Left ventricle myocardium superior (tissue), 1 donor: ENCODE measurements around the gene STARD3. TPM values are rescaled to one million over a fixed set of nuclear protein-coding genes. Genes with fewer than 3 reads are reported as not detected.

ENCODE experiments used
- ATAC-seq: fragments of 200-7000 bp; cut with Tn5 transposase; one replicate; pipeline ENCODE4 v1.9.1; 2020; ENCODE audit warnings: mild to moderate bottlenecking, moderate library complexity
- DNase-seq: peaks from one replicate; pipeline ENCODE4 v3.0.0-alpha.2; 2020
- intact Hi-C: fragments of 100-400 bp; cut with micrococcal nuclease; formaldehyde crosslinking; loops from one replicate; pipeline ENCODE4 v1.11.0; 2022
- total RNA-seq: library from RNA; stranded (reverse); fragmentation: NEBNext Ultra II Directional; extraction: Animal tissue kit (Norgen Biotek cat#: 25700); gene quantifications from one replicate; pipeline ENCODE4 v1.2.1, GENCODE V29; 2021
- donor health status: DM: no; HTN: yes; CAD: no; lungs with severe emphysema.

STARD3 gene
- total RNA-seq, 1 donor from 2014 or later, result 18.7 TPM

DNA sequence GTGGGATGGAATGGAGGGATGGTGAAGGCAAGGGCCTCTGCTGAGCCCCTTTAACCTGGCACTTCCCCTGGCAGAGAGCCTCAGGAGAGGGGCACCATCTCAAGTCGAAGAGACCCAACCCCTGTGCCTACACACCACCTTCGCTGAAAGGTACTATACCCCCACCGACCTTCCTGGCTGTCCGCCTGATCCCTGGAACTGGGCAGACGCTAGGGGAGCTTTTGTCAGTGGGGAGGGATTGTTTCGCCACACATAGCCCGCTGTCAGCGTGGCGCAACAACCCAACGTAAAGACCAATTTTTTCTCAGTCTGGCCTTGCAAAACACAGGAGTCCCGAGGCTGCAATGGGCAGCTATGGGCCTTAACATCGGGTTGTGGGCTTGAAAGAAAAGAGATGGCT lies 7.0 kb upstream of the STARD3 start:
- no peak for DNase-seq
- no peak for ATAC-seq
- intact Hi-C loops, result no loop called here

DNA sequence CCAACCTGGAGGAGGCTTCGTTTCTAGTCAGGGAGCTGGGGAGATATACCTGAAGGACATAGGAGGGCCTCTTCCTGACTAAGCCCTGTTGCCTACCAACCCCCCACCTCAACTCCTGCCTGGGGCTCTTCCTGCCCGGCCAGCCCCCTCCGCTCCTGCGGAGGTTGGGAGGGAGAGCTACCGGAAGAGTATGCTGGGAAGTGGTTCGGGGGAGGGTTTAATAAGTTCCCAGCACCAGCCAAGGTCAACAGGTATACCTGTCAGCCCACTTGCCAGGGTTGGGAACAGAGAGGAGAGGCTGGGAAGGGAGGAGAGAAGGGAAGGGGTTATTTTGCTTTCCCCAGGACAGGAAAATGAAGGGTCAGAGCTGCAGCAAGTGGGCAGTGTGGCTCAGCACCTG lies 5.5 kb upstream of the STARD3 start:
- intact Hi-C loops, result no loop called here

DNA sequence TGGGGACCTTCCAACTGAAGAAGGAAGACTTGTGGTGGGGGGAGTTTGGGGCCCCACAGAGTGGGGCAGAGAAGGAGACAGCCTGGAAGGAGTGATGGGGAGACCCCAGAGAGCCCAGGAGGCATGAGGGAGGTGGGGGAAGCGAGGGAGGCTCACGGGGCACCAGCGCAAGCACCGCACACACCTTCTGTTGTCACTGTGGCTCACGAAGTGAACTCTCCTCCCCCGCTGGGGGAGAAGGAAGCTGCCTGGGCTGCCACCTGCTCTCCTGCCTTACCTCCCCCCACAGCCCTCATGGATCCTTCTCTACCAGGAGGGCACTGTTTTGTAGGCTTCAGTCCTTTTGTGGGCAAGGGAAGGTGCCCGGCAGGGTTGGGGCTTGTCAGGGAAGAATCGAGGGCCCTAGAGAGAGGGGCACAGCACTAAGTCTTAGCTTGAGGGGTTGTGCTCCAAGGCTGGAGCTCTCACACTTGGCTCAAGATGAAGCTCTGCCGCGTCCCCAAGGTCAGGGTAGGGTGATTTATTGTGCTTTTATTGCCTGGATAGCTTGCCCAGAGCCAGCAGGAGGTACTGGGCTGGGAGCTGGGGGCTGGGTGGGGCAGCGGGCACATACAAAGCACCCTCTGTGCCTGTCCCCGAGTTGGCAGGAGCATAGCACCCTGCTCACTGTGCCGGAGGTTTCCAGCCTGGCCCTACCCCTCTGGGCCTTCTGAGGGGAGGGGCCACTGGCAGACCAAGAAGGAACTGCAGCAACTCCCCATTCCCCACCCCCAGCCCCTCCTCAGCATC lies 4.6 kb upstream of the STARD3 start:
- DNase-seq (no peak), ATAC-seq (no peak)
- intact Hi-C loops, result no loop called here

More for the DNA sequence above, 5.5 kb upstream of the STARD3 start:
- DNase-seq, result no peak
- no peak for ATAC-seq

DNA sequence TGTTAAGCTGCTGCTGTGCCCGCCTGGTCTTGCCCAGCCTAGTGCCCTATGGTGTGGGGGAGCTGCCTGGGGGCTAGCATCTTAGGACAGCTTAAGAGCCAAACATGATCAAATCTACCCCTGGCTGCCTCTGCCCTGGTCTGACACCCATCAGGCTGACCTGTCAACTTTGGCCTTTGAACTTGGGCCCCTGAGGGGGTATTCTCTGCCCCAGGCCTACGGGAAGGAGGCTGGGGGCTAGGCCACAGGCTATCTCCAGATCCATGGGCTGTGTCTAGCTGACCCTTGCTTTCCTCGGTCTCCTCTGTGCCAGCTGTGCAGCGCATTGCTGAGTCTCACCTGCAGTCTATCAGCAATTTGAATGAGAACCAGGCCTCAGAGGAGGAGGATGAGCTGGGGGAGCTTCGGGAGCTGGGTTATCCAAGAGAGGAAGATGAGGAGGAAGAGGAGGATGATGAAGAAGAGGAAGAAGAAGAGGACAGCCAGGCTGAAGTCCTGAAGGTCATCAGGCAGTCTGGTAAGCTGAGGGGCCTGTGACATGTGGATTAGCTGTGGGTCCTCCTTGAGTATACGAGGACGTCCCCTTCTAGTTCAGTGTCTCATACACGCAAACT lies 3.3 kb upstream of the STARD3 start:
- ATAC-seq (no peak), DNase-seq (no peak)
- intact Hi-C loops, result no loop called here

DNA sequence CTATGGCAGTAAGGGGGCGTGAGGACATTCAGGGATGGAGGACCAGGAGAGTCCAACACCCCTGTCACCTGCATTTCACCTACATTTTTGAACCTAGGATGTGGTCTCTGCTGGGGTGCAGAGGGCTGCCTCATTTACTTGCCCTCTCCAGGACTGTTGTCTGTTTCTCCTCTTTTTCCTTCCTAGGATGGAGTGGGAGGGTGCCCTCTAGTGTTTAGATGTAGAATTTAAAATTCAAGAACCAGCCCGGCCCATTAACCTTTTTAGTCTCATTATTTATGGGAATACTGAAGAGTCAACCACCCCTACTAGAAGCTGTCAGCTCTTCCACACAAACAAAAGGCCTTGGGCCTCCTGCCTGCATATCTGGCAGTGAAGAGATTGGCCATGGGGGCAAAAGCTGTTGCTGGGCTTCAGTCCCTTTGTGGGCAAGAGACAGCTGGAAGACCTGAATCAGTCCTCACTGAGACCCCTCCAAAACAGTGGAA lies 2.5 kb upstream of the STARD3 start:
- ATAC-seq, result no peak
- intact Hi-C loops, result no loop called here
- no peak for DNase-seq

DNA sequence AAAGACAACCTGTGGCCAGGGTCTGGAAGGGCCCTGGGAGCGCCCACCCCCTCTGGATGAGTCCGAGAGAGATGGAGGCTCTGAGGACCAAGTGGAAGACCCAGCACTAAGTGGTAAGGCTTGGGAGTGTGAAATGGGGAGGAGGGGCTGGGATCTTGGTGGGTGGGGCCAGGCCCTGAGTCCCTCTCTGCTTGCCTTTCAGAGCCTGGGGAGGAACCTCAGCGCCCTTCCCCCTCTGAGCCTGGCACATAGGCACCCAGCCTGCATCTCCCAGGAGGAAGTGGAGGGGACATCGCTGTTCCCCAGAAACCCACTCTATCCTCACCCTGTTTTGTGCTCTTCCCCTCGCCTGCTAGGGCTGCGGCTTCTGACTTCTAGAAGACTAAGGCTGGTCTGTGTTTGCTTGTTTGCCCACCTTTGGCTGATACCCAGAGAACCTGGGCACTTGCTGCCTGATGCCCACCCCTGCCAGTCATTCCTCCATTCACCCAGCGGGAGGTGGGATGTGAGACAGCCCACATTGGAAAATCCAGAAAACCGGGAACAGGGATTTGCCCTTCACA lies 1.2 kb upstream of the STARD3 start:
- intact Hi-C loops, result no loop called here
- ATAC-seq, result no peak

DNA sequence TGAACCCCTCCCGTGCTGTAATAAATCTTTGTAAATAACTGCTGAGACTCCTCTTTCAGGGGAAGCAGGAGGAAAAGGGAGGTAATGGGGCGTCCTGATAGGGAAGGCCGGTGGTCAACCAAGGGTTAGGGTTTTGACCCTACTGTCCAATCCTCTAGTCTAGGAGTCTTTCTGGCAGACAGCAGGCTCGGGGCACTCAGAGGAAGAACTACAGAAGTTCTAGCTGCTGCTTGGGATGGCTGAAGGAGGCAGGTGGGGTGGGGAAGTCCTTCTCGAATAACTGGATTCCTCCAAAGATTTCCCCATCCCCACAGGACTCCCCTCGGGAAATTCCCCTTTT lies 387 bp upstream of the STARD3 start:
- ATAC-seq, result peak; percentile 7
- intact Hi-C loops, result no loop called here
- DNase-seq, result no peak

More for the DNA sequence above, 1.2 kb upstream of the STARD3 start:
- no peak for DNase-seq

DNA sequence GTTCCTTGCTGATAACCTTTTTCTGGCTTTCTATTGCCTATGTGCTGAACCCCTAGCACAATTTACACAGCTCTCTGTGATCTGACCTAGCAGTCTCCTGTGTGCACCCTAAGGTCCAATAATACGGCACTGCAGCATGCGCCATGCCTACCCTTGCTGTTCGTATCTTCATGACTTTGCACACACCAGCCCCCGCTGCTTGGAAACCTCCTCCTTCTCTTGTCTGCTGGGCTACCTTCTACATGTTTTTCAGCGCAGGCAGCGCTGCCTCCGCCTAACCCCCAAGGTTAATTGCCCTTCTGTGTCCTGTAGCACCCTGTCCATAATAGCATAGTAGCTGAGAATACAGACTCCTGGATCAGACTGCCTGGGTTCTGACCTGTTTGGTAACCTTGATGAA lies 1.4 kb downstream of the STARD3 start:
- ATAC-seq (no peak), DNase-seq (no peak)
- intact Hi-C loops, result no loop called here

DNA sequence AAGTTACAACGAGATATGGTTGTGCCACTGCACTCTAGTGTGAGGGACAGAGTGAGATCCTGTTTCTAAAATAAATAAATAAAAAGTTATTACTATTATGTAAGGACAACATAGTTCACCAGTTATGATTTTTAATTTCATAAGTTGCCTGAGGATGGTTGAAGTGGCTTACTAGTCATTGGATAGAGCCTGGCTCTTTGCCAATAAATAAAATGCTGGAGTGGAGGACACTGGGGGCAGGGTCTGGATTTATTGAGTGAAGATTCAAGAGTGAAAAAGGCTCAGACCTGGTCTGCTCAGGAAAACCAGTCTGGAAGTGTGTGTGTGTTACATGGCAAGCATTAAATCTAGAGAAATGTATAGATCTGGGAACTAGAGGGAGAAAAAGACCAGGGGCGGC lies 2.1 kb downstream of the STARD3 start:
- intact Hi-C loops, result no loop called here
- ATAC-seq, result no peak

DNA sequence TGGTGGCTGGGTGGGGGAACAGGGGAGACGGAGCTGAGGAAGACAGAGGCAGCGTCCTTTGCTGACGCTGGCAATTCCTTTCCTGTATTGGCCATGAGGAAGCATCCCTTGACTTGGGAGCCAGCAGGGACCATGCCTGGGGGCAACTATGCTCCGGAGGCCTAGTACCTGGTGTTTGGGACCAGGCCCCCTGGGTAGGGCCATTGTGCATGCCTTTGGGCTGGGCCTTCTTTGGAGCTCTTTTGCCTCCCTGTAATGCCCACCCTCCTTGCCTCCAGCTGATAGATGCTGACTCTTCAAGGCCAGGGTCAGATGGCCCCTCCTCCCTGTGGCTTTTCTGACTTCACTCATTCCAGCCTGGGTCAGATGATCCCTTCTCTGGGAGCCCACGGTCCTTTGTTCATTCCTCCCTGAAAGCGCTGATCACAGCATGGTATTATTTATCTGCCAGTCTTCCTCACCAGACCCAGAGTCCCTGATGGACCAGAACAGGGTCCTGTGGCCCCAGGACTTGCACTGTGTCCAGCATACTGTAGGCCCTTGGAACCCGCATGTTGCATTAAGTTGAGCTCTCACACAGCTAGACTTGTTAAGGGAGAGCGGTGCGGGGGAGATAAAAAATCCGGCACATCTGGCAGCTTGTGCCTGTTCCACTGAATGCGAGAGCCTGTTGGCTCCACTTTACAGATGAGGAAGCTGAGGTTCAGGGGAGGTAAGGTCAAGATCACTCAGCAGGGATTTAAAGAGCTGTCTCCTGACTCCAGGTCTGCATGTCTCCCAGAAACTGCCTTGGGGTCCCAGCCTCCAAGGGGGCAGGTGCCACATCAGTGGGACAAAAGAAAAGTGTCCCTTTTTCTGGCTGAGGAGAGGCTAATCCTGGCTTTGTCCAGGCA lies 2.9 kb downstream of the STARD3 start:
- no peak for ATAC-seq
- DNase-seq, result no peak
- intact Hi-C loops, result no loop called here

More for the DNA sequence above, 2.1 kb downstream of the STARD3 start:
- no peak for DNase-seq

DNA sequence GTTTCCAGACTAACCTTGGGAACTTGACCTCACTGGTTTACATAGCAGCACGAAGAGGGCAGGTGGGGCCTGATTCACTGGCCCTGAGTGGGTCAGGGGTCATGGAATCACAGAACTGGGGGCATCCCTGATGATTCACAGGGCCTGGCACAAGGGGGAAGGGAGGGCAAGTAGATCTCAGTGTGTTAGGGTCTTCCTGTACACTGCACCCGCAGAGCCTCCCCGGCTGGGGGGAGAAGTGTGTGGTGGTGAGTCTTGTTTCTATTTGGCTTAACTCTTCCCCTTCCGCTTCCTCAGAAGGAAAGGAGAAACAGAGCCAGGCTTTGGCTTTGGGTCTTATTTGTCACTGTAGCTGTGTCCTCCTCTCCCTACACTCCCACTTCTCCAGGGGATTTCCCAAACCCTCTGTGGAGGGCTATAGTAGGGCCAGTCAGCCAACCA lies 3.7 kb downstream of the STARD3 start:
- DNase-seq (peak; percentile 23), ATAC-seq (no peak)
- intact Hi-C loops, result no loop called here

DNA sequence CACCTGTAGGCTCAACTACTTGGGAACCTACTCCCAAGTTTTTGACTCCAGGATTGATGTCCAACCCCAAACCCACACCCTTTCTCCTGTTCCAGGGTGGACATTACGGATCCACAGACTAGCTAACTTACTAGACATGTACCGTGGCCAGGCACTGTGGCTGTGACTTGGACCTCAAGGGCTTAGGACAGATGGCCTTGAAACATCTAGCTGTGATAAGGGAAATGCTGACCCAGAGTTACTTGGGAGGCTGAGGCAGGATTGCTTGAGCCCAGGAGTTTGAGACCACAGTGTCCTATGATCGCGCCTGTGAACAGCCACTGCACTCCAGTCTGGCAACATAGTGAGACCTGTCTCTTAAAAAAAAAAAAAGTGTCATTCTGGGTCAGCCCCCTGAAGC lies 4.2 kb downstream of the STARD3 start:
- ATAC-seq (no peak), DNase-seq (no peak)
- intact Hi-C loops, result no loop called here

DNA sequence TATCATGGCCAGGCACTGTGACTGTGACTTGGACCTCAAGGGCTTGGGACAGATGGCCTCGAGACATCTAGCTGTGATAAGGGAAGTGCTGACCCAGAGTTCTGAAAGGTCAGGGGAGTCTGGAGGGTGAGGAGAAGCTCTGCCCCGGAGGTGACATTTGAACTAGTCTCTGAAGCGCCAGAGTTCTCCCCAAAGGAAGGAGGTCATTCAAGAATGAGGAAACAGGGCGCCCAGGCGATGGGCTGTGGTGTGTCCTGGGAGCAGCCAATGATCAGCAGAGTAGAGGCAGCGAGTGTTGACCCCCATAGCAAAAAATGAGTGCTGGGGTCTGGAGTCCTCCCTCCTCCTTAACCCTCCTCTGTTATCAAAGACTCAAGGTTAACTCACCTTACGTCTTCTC lies 4.9 kb downstream of the STARD3 start:
- ATAC-seq (no peak), DNase-seq (no peak)
- intact Hi-C loops, result no loop called here

DNA sequence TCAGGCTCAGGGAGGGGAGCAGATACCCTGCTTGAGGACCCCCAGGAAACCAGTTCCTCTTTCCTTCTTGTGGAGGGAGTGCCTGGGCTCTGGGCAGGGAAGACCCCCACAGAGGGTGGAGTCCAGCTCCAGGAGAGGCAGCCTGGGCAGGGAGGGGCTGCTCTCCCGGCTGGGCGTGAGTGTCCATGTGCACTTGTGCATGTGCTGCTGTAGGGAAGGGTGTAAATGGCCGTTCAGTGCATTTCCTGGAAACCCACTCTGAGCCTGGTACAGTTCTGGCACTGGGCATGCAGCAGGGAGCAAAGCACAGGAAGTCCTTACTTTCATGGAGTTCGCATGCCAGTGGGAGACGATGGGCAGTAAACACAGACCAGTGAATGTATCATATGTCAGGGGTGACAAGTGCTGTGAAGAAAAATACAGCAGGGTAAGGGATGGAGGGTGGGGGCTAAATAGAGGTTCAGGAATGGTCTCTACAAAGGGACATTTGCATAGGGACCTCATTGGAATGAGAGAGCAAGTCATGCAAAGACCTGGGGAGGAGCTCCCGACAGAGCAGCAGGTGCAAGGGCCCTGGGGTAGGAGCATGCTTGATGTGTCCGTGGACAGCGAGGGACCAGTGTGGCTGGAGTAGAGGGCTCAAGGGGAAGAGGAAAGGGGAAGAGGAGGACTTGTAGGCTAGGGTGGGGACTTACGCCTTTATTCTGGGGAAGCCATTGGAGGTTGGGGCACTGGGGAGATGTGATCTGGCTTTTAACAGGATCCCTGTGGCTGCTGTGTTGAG lies 5.5 kb downstream of the STARD3 start:
- DNase-seq, result no peak
- intact Hi-C loops, result no loop called here
- ATAC-seq, result no peak

DNA sequence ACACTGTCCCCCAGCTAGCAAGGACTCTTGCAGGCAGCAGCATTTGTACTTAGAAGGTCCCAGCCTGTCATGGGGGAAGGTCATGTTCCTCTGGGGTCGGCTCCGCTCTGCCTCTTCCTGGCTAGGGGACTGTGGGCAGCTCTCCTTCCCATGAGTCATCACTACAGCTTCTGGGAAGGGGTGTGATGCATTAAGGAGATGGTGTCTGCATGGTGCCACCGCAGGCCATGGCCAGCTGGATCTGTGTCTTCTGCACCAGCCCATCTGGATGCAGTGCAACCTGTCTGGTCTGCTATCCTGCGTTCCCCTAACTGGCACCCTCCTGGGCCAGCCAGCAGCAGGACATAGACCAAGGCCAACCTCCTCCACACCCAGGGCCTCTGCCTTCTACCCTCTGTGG lies 6.3 kb downstream of the STARD3 start:
- ATAC-seq, result no peak
- no peak for DNase-seq
- intact Hi-C loops, result no loop called here

DNA sequence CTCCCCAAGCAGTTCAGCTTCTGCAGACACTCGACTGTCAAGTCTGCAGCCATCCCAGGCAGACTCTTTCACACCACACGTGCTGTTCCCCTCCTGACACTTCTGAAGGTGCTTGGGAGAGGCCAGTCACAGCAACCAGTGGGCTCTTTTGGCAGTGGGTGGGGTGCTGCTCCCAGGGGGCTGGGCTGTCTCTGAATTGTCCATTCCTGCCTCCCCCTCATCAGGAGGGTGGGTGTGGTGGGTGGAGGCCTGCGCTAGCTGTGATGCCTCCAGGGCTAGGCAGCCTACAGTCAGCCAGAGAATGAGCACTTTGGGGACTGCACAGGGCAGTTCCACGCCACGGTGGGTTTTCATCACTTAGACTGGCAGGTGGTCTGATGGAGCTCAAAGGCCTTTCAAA lies 10.3 kb downstream of the STARD3 start:
- DNase-seq (no peak), ATAC-seq (peak; percentile 23)
- intact Hi-C loops, result no loop called here

DNA sequence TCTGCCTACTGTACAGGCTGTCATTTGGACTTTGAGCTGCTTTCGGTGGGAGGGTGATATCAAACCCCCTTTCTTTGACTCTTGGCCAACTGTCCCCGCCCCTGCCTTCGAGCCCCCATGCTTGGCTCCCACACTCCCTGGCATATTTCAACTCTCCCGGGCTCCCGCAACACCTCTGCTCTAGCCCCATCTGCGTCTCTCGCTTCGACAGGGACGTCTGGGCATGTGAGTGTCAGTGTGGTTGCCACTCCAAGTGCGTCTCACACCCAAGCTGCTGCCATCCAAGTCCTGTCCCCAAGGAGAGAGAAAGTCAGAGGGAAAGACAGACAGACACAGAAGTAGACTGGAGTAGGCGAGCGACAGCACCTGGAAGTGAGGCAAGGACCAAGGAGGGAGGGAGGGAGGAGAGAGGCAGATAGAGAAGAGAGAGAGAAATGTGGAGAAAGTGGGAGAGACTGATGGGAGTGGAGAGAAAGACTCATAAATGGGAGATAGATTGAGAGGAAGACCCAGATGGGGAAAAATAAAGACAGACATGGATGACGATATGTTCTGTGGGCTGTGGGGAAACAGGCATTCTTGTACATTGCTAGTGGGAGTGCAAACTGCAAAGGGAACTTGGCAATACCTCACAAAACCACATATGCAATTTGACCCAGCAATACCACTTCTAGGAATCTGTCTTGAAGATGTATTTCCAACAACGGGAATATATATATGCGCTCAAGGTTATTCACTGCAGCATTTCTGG lies 11.8 kb downstream of the STARD3 start:
- intact Hi-C loops, result no loop called here
- no peak for ATAC-seq
- no peak for DNase-seq

DNA sequence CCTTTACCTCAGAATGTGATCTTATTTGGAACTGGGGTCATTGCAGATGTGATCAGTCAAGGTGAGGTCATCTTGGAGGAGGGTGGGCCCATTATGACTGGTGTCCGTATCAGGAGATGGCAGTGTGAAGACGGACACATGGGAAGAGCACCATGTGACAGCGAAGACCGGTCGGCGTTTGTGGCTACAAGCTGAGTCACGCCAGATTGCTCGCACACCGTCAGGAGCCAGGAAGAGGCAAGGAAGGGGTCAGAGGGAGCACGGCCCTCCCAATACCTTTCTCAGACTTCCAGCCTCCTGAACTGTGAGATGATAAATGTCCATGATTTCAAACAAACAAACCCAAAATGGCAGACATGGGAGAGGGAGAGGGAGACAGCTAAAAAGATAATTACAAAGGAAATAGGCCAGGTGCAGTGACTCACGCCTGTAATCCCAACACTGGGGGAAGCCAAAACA lies 13.2 kb downstream of the STARD3 start:
- ATAC-seq (no peak), DNase-seq (no peak)
- intact Hi-C loops, result no loop called here
